Loucy (cell line): ENCODE results near the gene CCDC63.

Source experiments
- H2AFZ ChIP-seq: fragments of 200-600 bp; sonication (generic); 2 replicates; pipeline ENCODE4 v1.6.0; 2016; ENCODE audit warnings: antibody characterized with exemption, mild to moderate bottlenecking, low read length, moderate library complexity
- H3F3A ChIP-seq: fragments of 200-600 bp; 2 replicates; pipeline ENCODE4 v1.6.0; 2016; ENCODE audit warnings: antibody characterized with exemption, low read depth, mild to moderate bottlenecking
- H3K27me3 ChIP-seq: fragments of 200-600 bp; sonication (generic); 2 replicates; pipeline ENCODE4 v1.6.1; 2014; ENCODE audit warnings: low read length, mild to moderate bottlenecking; ENCODE audit not compliant: insufficient read depth, poor library complexity, severe bottlenecking
- H3K36me3 ChIP-seq: fragments of 200-600 bp; sonication (generic); 2 replicates; pipeline ENCODE4 v1.6.1; 2016; ENCODE audit warnings: low read length; ENCODE audit not compliant: insufficient read depth
- H3K4me1 ChIP-seq: fragments of 200-600 bp; sonication (generic); 2 replicates; pipeline ENCODE4 v1.5.1; 2014; ENCODE audit warnings: low read length, mild to moderate bottlenecking; ENCODE audit not compliant: insufficient read depth, poor library complexity, severe bottlenecking
- H3K4me2 ChIP-seq: fragments of 200-600 bp; sonication (generic); 2 replicates; pipeline ENCODE4 v1.6.0; 2014; ENCODE audit warnings: antibody characterized with exemption, low read length, low read depth, mild to moderate bottlenecking; ENCODE audit not compliant: poor library complexity, severe bottlenecking
- H3K4me3 ChIP-seq: fragments of 200-600 bp; sonication (generic); 2 replicates; pipeline ENCODE4 v1.5.1; 2014; ENCODE audit warnings: low read length, mild to moderate bottlenecking, mixed read lengths; ENCODE audit not compliant: poor library complexity, severe bottlenecking
- H3K79me2 ChIP-seq: fragments of 200-600 bp; sonication (generic); 2 replicates; pipeline ENCODE4 v1.6.1; 2014; ENCODE audit warnings: low read length; ENCODE audit not compliant: insufficient read depth
- H3K9ac ChIP-seq: fragments of 200-600 bp; sonication (generic); 2 replicates; pipeline ENCODE4 v1.6.0; 2014; ENCODE audit warnings: mild to moderate bottlenecking, low read depth, low read length, moderate library complexity; ENCODE audit not compliant: poor library complexity, severe bottlenecking
- H3K9me2 ChIP-seq: fragments of 200-600 bp; sonication (generic); replicated peaks from 2 replicates; pipeline ENCODE4 v1.6.1; 2016; ENCODE audit warnings: low read depth, low read length, mixed read lengths
- H3K9me3 ChIP-seq: fragments of 200-600 bp; sonication (generic); 2 replicates; pipeline ENCODE4 v1.6.1; 2014; ENCODE audit warnings: mild to moderate bottlenecking, antibody characterized with exemption, low read length, low read depth; ENCODE audit not compliant: insufficient read depth
- H4K20me1 ChIP-seq: fragments of 200-600 bp; sonication (generic); 2 replicates; pipeline ENCODE4 v1.6.0; 2014; ENCODE audit warnings: antibody characterized with exemption, low read length, mild to moderate bottlenecking; ENCODE audit not compliant: insufficient read depth, poor library complexity, severe bottlenecking
- EZH2phosphoT487 ChIP-seq: fragments of 200-600 bp; IDR thresholded peaks from 2 replicates; pipeline ENCODE4 v1.6.1; 2018; ENCODE audit warnings: antibody characterized with exemption, mild to moderate bottlenecking, moderate library complexity, borderline replicate concordance
- TF ChIP-seq, protein P1 (sequence below): fragments of 200-600 bp; sonication (generic); conservative IDR thresholded peaks from 2 replicates; pipeline ENCODE4 v1.5.1; 2014; ENCODE audit warnings: mild to moderate bottlenecking, antibody characterized with exemption, low read length

CCDC63 gene

GRCh38 chr12:110849748-110850403 is 3.1 kb downstream of the CCDC63 start:
- Histone ChIP-seq H3K4me3 (no peak overlapping the region), H3K9me3 (no peaks in the 10 kb centered on the region), H4K20me1 (no peaks in the 10 kb centered on the region), H3K4me1 (no peaks in the 10 kb centered on the region), H2AFZ (0 out of 2 replicates have a peak overlapping the region, but pooled peaks have one; percentile 6), H3K79me2 (no peaks in the 10 kb centered on the region), H3K4me2 (no peak overlapping the region), H3K9ac (no peak overlapping the region), H3K36me3 (no peaks in the 10 kb centered on the region), H3F3A (no peaks in the 10 kb centered on the region), H3K27me3 (peaks cover 5% of the 10 kb centered on the region), H3K9me2 (no peaks in the 10 kb centered on the region)
- TF ChIP-seq, protein P1, sequence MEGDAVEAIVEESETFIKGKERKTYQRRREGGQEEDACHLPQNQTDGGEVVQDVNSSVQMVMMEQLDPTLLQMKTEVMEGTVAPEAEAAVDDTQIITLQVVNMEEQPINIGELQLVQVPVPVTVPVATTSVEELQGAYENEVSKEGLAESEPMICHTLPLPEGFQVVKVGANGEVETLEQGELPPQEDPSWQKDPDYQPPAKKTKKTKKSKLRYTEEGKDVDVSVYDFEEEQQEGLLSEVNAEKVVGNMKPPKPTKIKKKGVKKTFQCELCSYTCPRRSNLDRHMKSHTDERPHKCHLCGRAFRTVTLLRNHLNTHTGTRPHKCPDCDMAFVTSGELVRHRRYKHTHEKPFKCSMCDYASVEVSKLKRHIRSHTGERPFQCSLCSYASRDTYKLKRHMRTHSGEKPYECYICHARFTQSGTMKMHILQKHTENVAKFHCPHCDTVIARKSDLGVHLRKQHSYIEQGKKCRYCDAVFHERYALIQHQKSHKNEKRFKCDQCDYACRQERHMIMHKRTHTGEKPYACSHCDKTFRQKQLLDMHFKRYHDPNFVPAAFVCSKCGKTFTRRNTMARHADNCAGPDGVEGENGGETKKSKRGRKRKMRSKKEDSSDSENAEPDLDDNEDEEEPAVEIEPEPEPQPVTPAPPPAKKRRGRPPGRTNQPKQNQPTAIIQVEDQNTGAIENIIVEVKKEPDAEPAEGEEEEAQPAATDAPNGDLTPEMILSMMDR, result no peak
- TF ChIP-seq EZH2phosphoT487, result no peak

DNA sequence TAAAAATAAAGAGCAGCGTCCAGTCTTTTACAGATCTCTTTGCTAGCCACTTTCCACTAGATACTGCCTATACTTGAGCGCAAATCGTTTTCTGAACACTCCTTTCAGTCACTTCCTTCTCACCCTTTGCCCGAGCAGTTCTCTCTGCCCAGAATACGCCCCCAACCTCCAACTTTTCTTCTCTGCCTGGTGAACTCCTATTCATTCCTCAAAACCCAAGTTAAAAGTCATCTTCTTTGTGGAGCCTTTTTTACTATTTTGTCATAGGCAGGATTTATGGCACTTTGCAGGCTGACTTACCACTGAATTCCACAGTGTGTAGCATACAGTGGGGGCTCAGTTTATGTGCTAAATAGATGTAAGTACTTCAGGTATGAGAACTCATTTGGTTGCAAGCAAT is 4.0 kb downstream of the CCDC63 start:
- Histone ChIP-seq H3K9me2 (no peaks in the 10 kb centered on the region), H3K4me1 (no peaks in the 10 kb centered on the region), H3K79me2 (no peaks in the 10 kb centered on the region), H3K9ac (no peak overlapping the region), H3K9me3 (no peaks in the 10 kb centered on the region), H3K36me3 (no peaks in the 10 kb centered on the region), H2AFZ (no peak overlapping the region), H4K20me1 (no peaks in the 10 kb centered on the region), H3K4me2 (no peak overlapping the region), H3K27me3 (peaks cover 5% of the 10 kb centered on the region), H3K4me3 (no peak overlapping the region), H3F3A (no peaks in the 10 kb centered on the region)
- TF ChIP-seq EZH2phosphoT487, result no peak
- TF ChIP-seq, protein P1, result no peak

DNA sequence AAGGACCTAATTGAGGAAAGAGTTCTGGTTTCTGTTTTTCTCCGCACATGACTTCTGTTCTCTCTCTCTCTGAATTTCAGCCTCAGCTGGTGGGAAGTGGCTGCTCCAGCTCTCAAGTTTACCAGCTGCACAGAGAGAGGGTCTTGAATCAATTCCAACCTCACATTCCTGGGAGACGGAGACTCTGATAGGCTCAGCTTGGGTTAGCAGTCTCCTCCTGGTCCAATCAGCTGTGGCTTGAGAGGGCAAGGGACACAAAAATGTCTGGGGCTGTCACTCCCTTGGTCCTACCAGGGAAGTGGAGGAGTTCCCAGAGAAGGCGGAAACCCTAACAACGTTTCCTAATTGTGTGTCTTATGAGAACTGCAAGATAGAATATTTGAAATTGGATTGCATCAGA is 7.0 kb downstream of the CCDC63 start:
- no peak overlapping the region for H2AFZ ChIP-seq
- no peak for TF ChIP-seq EZH2phosphoT487
- TF ChIP-seq, protein P1, result no peak
- no peaks in the 10 kb centered on the region for H3K9me2 ChIP-seq
- no peak overlapping the region for H3K9ac ChIP-seq
- H3K4me2 ChIP-seq, result no peak overlapping the region
- no peaks in the 10 kb centered on the region for H3K27me3 ChIP-seq
- H3K9me3 ChIP-seq, result no peaks in the 10 kb centered on the region
- no peaks in the 10 kb centered on the region for H4K20me1 ChIP-seq
- no peaks in the 10 kb centered on the region for H3K36me3 ChIP-seq
- no peak overlapping the region for H3K4me3 ChIP-seq
- no peaks in the 10 kb centered on the region for H3F3A ChIP-seq
- H3K4me1 ChIP-seq, result no peaks in the 10 kb centered on the region
- H3K79me2 ChIP-seq, result no peaks in the 10 kb centered on the region
